H9 (cell line): ENCODE data around the gene FOXO1. TPM values are rescaled to one million over a fixed set of nuclear protein-coding genes. Genes with fewer than 3 reads are reported as not detected.

Experiments
- DNase-seq: peaks from one replicate; pipeline ENCODE4 v3.0.0-alpha.2; 2017
- H2AFZ ChIP-seq: one replicate; pipeline ENCODE4 v1.6.1; 2013; ENCODE audit warnings: mild to moderate bottlenecking, low read length, control low read depth, moderate library complexity
- H2AK5ac ChIP-seq: 2 replicates; pipeline ENCODE4 v1.6.1; 2013; ENCODE audit warnings: low read length, control low read depth, mixed read lengths; ENCODE audit not compliant: insufficient read length
- H2BK120ac ChIP-seq: one replicate; pipeline ENCODE4 v1.6.1; 2013; ENCODE audit warnings: low read depth, mild to moderate bottlenecking, low read length, control low read depth, inconsistent platforms; ENCODE audit not compliant: poor library complexity, severe bottlenecking
- H2BK12ac ChIP-seq: 2 replicates; pipeline ENCODE4 v1.6.1; 2013; ENCODE audit warnings: low read length, control low read depth, mixed read lengths, low read depth; ENCODE audit not compliant: insufficient read length
- H2BK15ac ChIP-seq: 2 replicates; pipeline ENCODE4 v1.6.1; 2013; ENCODE audit warnings: low read depth, low read length, control low read depth
- H2BK20ac ChIP-seq: one replicate; pipeline ENCODE4 v1.6.1; 2013; ENCODE audit warnings: low read depth, mild to moderate bottlenecking, low read length, control low read depth, inconsistent platforms; ENCODE audit not compliant: poor library complexity, severe bottlenecking
- H2BK5ac ChIP-seq: 2 replicates; pipeline ENCODE4 v1.6.1; 2013; ENCODE audit warnings: low read length, control low read depth, mixed read lengths; ENCODE audit not compliant: insufficient read length
- H3K14ac ChIP-seq: 2 replicates; pipeline ENCODE4 v1.6.1; 2013; ENCODE audit warnings: low read length, control low read depth; ENCODE audit not compliant: insufficient read depth
- H3K18ac ChIP-seq: 2 replicates; pipeline ENCODE4 v1.6.1; 2013; ENCODE audit warnings: low read depth, mild to moderate bottlenecking, mixed read lengths, low read length, control low read depth; ENCODE audit not compliant: insufficient read length
- H3K23ac ChIP-seq: 2 replicates; pipeline ENCODE4 v1.6.1; 2013; ENCODE audit warnings: low read length, control low read depth, mixed read lengths, low read depth; ENCODE audit not compliant: insufficient read length
- H3K23me2 ChIP-seq: 2 replicates; pipeline ENCODE4 v1.6.1; 2013; ENCODE audit warnings: low read depth, mild to moderate bottlenecking, mixed read lengths, low read length, control low read depth; ENCODE audit not compliant: insufficient read length, poor library complexity, severe bottlenecking
- H3K27ac ChIP-seq: 2 replicates; pipeline ENCODE4 v1.5.1; 2013; ENCODE audit warnings: low read length, control low read depth, mixed read lengths, low read depth; ENCODE audit not compliant: insufficient read length
- H3K27me3 ChIP-seq: 2 replicates; pipeline ENCODE4 v1.6.1; 2013; ENCODE audit warnings: low read length, control low read depth, inconsistent platforms; ENCODE audit not compliant: insufficient read depth
- H3K4ac ChIP-seq: 2 replicates; pipeline ENCODE4 v1.6.1; 2013; ENCODE audit warnings: low read depth, mild to moderate bottlenecking, control low read depth, inconsistent platforms, low read length, moderate library complexity
- H3K4me1 ChIP-seq: 2 replicates; pipeline ENCODE4 v1.6.1; 2013; ENCODE audit warnings: low read length, control low read depth, inconsistent platforms; ENCODE audit not compliant: insufficient read depth
- H3K4me2 ChIP-seq: 2 replicates; pipeline ENCODE4 v1.6.1; 2013; ENCODE audit warnings: low read length, control low read depth, mixed read lengths; ENCODE audit not compliant: insufficient read length, insufficient read depth
- H3K56ac ChIP-seq: 2 replicates; pipeline ENCODE4 v1.6.1; 2013; ENCODE audit warnings: low read depth, mild to moderate bottlenecking, mixed read lengths, low read length, control low read depth; ENCODE audit not compliant: insufficient read length
- H3K79me1 ChIP-seq: 2 replicates; pipeline ENCODE4 v1.6.1; 2013; ENCODE audit warnings: low read depth, mild to moderate bottlenecking, moderate library complexity, low read length, control low read depth, inconsistent platforms; ENCODE audit not compliant: insufficient read depth, poor library complexity, severe bottlenecking
- H3K79me2 ChIP-seq: 2 replicates; pipeline ENCODE4 v1.6.1; 2013; ENCODE audit warnings: low read length, control low read depth, inconsistent platforms; ENCODE audit not compliant: insufficient read depth
- H3K9ac ChIP-seq: 2 replicates; pipeline ENCODE4 v1.6.1; 2013; ENCODE audit warnings: low read length, control low read depth, mixed read lengths; ENCODE audit not compliant: insufficient read length; ENCODE audit errors: extremely low read depth
- H3K9me3 ChIP-seq: one replicate; pipeline ENCODE4 v1.6.1; 2013; ENCODE audit warnings: low read depth, low read length, inconsistent platforms; ENCODE audit not compliant: control insufficient read depth
- H3T11ph ChIP-seq: one replicate; pipeline ENCODE4 v1.6.1; 2013; ENCODE audit warnings: mild to moderate bottlenecking, low read length, control low read depth, inconsistent platforms
- H4K20me1 ChIP-seq: one replicate; pipeline ENCODE4 v1.6.1; 2013; ENCODE audit not compliant: control insufficient read depth, insufficient read length, insufficient read depth
- H4K5ac ChIP-seq: 2 replicates; pipeline ENCODE4 v1.6.1; 2013; ENCODE audit warnings: low read depth, mild to moderate bottlenecking, mixed read lengths, low read length, control low read depth; ENCODE audit not compliant: insufficient read length
- H4K8ac ChIP-seq: replicated peaks from 2 replicates; pipeline ENCODE4 v1.6.1; 2013; ENCODE audit warnings: low read length, control low read depth, mixed read lengths, low read depth; ENCODE audit not compliant: insufficient read length
- H4K91ac ChIP-seq: 2 replicates; pipeline ENCODE4 v1.6.1; 2013; ENCODE audit warnings: low read depth, mild to moderate bottlenecking, moderate library complexity, mixed read lengths, low read length, control low read depth; ENCODE audit not compliant: insufficient read length
- H3K27ac Mint-ChIP-seq, 3 experiments: 2 replicates in 2 of 3; 3 replicates in 1 of 3; pipeline ENCODE4 v1.8.0; 2020 to 2021; ENCODE audit warnings: mixed read lengths in 3 of 3, mild to moderate bottlenecking in 1 of 3, moderate library complexity in 1 of 3
- H3K27me3 Mint-ChIP-seq: 2 replicates; pipeline ENCODE4 v1.8.0; 2021; ENCODE audit warnings: low read depth, mild to moderate bottlenecking, moderate library complexity, mixed read lengths
- H3K36me3 Mint-ChIP-seq, 3 experiments: 2 replicates in 2 of 3; 3 replicates in 1 of 3; pipeline ENCODE4 v1.8.0; 2020 to 2021; ENCODE audit warnings: low read depth in 3 of 3, mixed read lengths in 3 of 3; ENCODE audit not compliant: insufficient read depth in 1 of 3
- H3K4me1 Mint-ChIP-seq, 2 experiments: 2 replicates each; pipeline ENCODE4 v1.8.0; 2020; ENCODE audit warnings: mixed read lengths in 2 of 2
- H3K4me3 Mint-ChIP-seq, 2 experiments: 2 replicates in 1 of 2; 3 replicates in 1 of 2; pipeline ENCODE4 v1.8.0; 2020 to 2021; ENCODE audit warnings: mild to moderate bottlenecking in 2 of 2, mixed read lengths in 2 of 2, moderate library complexity in 1 of 2
- H3K9me3 Mint-ChIP-seq, 2 experiments: 2 replicates in 1 of 2; 3 replicates in 1 of 2; pipeline ENCODE4 v1.8.0; 2020; ENCODE audit warnings: mild to moderate bottlenecking in 2 of 2, mixed read lengths in 2 of 2, moderate library complexity in 1 of 2
- WGBS: extraction: QIAGEN DNeasy Blood & Tissue Kit; methylation state at CpG from one replicate; pipeline ENCODE4 v1.1.7; 2013; ENCODE audit warnings: missing lambda C conversion rate, low lambda C conversion rate, mixed read lengths; ENCODE audit not compliant: insufficient read length; ENCODE audit errors: extremely low coverage; 5-methylcytosine and 5-hydroxymethylcytosine counted together
- total RNA-seq: library from RNA; stranded (reverse); gene quantifications from 2 replicates; pipeline ENCODE4 v1.2.1, GENCODE V29; 2021
- TF ChIP-seq, protein P1 (sequence below): fragments of 200-600 bp; sonication (generic); conservative IDR thresholded peaks from 3 replicates; pipeline ENCODE4 v1.8.0; 2021; ENCODE audit warnings: antibody characterized with exemption, mild to moderate bottlenecking

FOXO1 gene
- total RNA-seq, 1 experiment from 2014 or later: 44.6 TPM

DNA sequence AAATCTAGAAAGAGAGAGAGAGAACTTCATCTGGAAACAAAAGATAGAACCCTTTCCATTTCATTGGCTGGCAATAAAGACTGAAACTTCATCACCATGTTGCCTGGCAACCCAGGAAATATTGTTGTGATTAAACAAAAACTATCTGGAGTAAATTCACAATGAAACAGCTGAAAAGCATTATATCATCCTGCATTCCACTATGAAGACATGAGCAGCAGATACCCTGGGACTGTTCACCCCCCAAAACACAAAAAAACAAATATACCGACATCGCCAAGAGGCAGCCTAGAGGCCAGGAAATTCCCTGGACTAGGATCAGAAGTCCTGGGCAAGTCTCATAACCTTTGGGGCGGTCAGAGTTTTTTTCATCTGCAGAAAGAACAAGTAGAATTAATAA, 158.3 kb downstream of the FOXO1 start:
- H3K27me3 Mint-ChIP-seq: no peaks in the 10 kb centered on the region
- H2AFZ ChIP-seq: no peak overlapping the region
- no peak overlapping the region for H3K18ac ChIP-seq
- no peak overlapping the region for H2BK5ac ChIP-seq
- H3K27ac ChIP-seq: no peak overlapping the region
- no peaks in the 10 kb centered on the region for H3K9me3 ChIP-seq
- no peaks in the 10 kb centered on the region for H3K4me1 ChIP-seq
- H3K79me2 ChIP-seq: no peaks in the 10 kb centered on the region
- no peak overlapping the region for H3K4ac ChIP-seq
- H3K4me1 Mint-ChIP-seq: no peaks in the 10 kb centered on the region
- no peak overlapping the region for H4K5ac ChIP-seq
- no peak overlapping the region for H3K56ac ChIP-seq
- H3K27ac Mint-ChIP-seq: no peak overlapping the region
- H3K79me1 ChIP-seq: no peaks in the 10 kb centered on the region
- H4K20me1 ChIP-seq: no peaks in the 10 kb centered on the region
- no peak overlapping the region for H2BK12ac ChIP-seq
- H4K8ac ChIP-seq: no peak overlapping the region
- H3K23me2 ChIP-seq: no peaks in the 10 kb centered on the region
- no peaks in the 10 kb centered on the region for H3K27me3 ChIP-seq
- H2BK20ac ChIP-seq: no peak overlapping the region
- no peak overlapping the region for H3K4me3 Mint-ChIP-seq
- no peak overlapping the region for H3K4me2 ChIP-seq
- no peak overlapping the region for H3K14ac ChIP-seq
- DNase-seq: no peak
- no peak overlapping the region for H4K91ac ChIP-seq
- H2BK120ac ChIP-seq: no peak overlapping the region
- no peak overlapping the region for H3K23ac ChIP-seq
- H3K36me3 Mint-ChIP-seq: no peaks in the 10 kb centered on the region
- TF ChIP-seq, protein P1, sequence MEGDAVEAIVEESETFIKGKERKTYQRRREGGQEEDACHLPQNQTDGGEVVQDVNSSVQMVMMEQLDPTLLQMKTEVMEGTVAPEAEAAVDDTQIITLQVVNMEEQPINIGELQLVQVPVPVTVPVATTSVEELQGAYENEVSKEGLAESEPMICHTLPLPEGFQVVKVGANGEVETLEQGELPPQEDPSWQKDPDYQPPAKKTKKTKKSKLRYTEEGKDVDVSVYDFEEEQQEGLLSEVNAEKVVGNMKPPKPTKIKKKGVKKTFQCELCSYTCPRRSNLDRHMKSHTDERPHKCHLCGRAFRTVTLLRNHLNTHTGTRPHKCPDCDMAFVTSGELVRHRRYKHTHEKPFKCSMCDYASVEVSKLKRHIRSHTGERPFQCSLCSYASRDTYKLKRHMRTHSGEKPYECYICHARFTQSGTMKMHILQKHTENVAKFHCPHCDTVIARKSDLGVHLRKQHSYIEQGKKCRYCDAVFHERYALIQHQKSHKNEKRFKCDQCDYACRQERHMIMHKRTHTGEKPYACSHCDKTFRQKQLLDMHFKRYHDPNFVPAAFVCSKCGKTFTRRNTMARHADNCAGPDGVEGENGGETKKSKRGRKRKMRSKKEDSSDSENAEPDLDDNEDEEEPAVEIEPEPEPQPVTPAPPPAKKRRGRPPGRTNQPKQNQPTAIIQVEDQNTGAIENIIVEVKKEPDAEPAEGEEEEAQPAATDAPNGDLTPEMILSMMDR: no peak
- no peak overlapping the region for H2BK15ac ChIP-seq
- H3K9me3 Mint-ChIP-seq: no peaks in the 10 kb centered on the region
- H2AK5ac ChIP-seq: no peak overlapping the region
- WGBS: no CpG with 5 or more reads among the region's 3 CpGs
- no peak overlapping the region for H3T11ph ChIP-seq
- H3K9ac ChIP-seq: no peak overlapping the region
